Vein endothelial cell (primary cell): ENCODE measurements around the gene COA7. TPM values are rescaled to one million over a fixed set of nuclear protein-coding genes. Genes with fewer than 3 reads are reported as not detected.

ENCODE experiments used
- small RNA-seq: library from RNA; depleted of rRNA; stranded (forward); fragments of <200 nt; gene quantifications from one replicate; pipeline ENCODE3, GENCODE V24; 2012
- total RNA-seq: library from RNA; depleted of rRNA; stranded (reverse); fragments of >200 nt; gene quantifications from 2 replicates; pipeline ENCODE4 v1.2.3, GENCODE V29; 2012

COA7 gene
- 15.7 and 17.9 TPM in 2 replicates for total RNA-seq

DNA sequence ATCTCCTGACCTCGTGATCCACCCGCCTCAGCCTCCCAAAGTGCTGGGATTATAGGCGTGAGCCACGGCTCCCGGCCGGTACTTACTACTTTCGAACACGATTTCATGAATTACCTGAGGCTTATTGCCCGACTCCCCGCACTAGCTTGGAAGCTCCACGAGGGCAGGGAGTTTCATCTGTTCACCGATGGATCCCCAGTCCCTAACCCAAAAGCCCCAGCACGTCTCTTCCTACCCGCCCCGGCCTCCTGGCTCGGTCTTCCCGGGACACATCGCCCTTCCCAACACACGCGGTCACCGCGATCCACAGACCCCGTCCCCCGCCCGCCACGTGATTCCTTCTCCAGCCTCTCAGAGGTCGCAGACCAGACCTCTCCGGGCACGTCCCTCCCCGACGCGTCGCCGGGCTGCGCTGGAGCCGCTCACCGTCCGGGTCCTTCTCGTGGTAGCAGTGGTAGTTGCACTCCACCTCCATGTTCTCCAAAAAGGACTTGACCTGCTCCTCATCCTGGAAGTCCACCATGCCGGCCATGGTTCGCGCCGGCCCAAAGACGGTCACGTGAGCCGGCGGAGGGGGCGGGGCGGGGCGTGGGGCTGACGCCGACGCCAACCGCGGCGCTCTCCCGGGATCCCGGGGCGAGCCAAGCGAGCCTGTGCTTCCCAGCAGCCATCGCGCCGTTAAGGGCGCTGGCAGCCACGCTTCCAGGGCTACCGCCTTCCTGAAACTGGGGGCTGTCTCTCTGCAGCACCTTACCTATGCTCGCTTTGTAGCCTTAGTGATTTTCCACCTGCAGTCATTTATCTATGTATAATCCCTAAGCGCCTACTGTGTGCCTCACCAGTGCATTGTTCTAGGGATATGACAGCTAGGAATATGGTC is at the start of gene COA7:
Gene COA7 (minus strand): TSS at position 553 of the 880 bp plus-strand sequence. CDS start 21 bp downstream, at position 532.

DNA sequence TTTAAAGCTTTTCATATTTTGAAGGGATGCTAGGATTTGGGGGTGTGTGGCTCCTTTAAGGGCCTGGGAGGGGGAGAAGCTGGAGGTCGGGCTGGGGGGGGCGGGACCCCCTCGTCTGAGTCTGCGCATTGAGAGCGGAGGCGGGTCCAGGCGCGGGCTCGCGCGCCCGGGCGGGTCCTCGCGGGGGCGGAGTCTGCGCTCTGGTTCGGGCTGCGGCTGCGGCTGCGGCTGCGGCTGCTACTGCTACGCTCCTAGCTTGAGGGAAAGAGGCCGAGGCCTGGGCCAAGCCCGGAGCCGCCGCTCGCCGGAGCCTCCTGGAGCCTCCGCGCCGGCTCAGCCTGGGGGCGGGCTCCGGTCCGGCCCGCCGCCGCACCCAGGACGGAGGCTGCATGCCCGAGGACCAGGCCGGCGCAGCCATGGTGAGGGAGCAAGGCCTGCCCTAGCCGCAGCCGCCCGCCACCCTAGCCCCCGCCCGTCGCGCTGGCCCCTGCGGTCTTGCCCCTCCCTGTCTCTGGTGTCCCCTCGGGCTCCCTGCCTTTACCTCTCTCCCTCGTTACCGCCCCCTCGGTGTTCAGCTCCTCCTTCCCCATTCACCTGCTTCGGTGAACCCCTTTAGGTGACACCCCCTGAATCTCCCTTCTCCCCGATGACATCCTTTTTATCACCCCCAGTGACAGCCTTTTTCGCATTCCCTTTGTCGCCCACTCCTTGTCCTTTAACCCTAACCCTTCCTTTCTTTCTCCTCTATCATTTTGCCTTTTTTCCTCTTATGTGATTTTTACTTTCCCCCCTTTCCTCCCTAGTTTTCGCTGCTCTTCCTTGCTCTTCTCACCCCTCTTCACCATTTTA is 28.3 kb upstream of the COA7 start, which contains the start of gene ZYG11B:
Gene ZYG11B (plus strand): TSS at position 189 of the 849 bp plus-strand sequence. CDS start 201 bp downstream, at position 390.

Small RNA genes within 50 kb of the gene (small RNA-seq; reads per million reads assigned to genes)
- not detected for gene RN7SL62P

Other genes with a start within 250 kb of the COA7 start
- 22.5 and 30.3 TPM in 2 replicates for gene TUT4, start 145.3 kb downstream of the COA7 start, total RNA-seq
- 20.8 and 28.7 TPM in 2 replicates for gene GPX7, start 96.0 kb downstream of the COA7 start, total RNA-seq
- not detected in 2 replicates for gene SHISAL2A, start 65.2 kb downstream of the COA7 start, total RNA-seq
- 42.1 and 51.8 TPM in 2 replicates for gene ZYG11B, start 28.1 kb upstream of the COA7 start, total RNA-seq
- 1.4 and 2.3 TPM in 2 replicates for gene ZYG11A, start 144.4 kb upstream of the COA7 start, total RNA-seq
- 14.6 and 33.6 TPM in 2 replicates for gene ECHDC2, start 223.4 kb upstream of the COA7 start, total RNA-seq
- gene SCP2, start 228.9 kb upstream of the COA7 start, total RNA-seq: 106 and 131 TPM in 2 replicates